Measurements from ENCODE around the gene TTC23. TPM values are rescaled to one million over a fixed set of nuclear protein-coding genes. Genes with fewer than 3 reads are reported as not detected.

TTC23 gene
- total RNA-seq, 2 experiments from 2014 or later: 2.8 to 7.6 TPM

- H3K4me3 ChIP-seq (ENCODE audit: low read depth, low read length, poor library complexity, severe bottlenecking): no peak overlapping the region
- no peaks in the 10 kb centered on the region for H3K9me2 ChIP-seq (ENCODE audit: insufficient read depth, low read length)
- H3K79me2 ChIP-seq (ENCODE audit: insufficient read depth, low read depth, low read length): no peaks in the 10 kb centered on the region
- TF ChIP-seq CTCF (conservative IDR thresholded peaks at IDR 0.05; ENCODE audit: low read length): no peak
- TF ChIP-seq EZH2phosphoT487 (IDR thresholded peaks at IDR 0.05; ENCODE audit: borderline replicate concordance, low read depth, low read length): no peak
- H3K9me3 ChIP-seq (ENCODE audit: low read length): no peaks in the 10 kb centered on the region
- H3K4me2 ChIP-seq (ENCODE audit: low read length): no peak overlapping the region
- BruUV-seq (replicated peaks): no TSS peak
- H3K36me3 ChIP-seq (ENCODE audit: insufficient read depth, low read length): no peaks in the 10 kb centered on the region
- no peaks in the 10 kb centered on the region for H3K4me1 ChIP-seq (ENCODE audit: insufficient read depth, low read length, poor library complexity, severe bottlenecking)
- POLR2A ChIA-PET: interaction anchor here (0.6 to 3.0 kb wide), 5 partner anchors 12 to 644 kb away, joined by 3 to 8 read pairs (median 4); no protein-coding TSS in a partner anchor
- H3K27ac ChIP-seq (ENCODE audit: low read depth, low read length, poor library complexity, severe bottlenecking): no peak overlapping the region
- no peak overlapping the region for H2AFZ ChIP-seq (ENCODE audit: low read length)
- CTCF ChIA-PET (ENCODE audit: unreplicated experiment): no interaction called here
- intact Hi-C loops (cut with micrococcal nuclease; ENCODE audit: unreplicated experiment): no loop called here
- peaks cover 6% of the 10 kb centered on the region for H4K20me1 ChIP-seq (ENCODE audit: insufficient read depth, low read length)
- no peak for DNase-seq (ENCODE audit: low spot score)
These were observed 19.1 kb upstream of the TTC23 start for GRCh38 chr15:99268431-99268830.

- Histone ChIP-seq H3K27ac (ENCODE audit: low read depth, low read length, poor library complexity, severe bottlenecking) (no peak overlapping the region), H3K36me3 (ENCODE audit: insufficient read depth, low read length) (no peaks in the 10 kb centered on the region), H3K9me3 (ENCODE audit: low read length) (no peaks in the 10 kb centered on the region), H3K4me3 (ENCODE audit: low read depth, low read length, poor library complexity, severe bottlenecking) (no peak overlapping the region), H3K4me2 (ENCODE audit: low read length) (no peak overlapping the region), H4K20me1 (ENCODE audit: insufficient read depth, low read length) (peaks cover 6% of the 10 kb centered on the region), H3K79me2 (ENCODE audit: insufficient read depth, low read depth, low read length) (no peaks in the 10 kb centered on the region), H3K9me2 (ENCODE audit: insufficient read depth, low read length) (no peaks in the 10 kb centered on the region), H3K4me1 (ENCODE audit: insufficient read depth, low read length, poor library complexity, severe bottlenecking) (no peaks in the 10 kb centered on the region), H2AFZ (ENCODE audit: low read length) (no peak overlapping the region)
- ChIA-PET POLR2A (interaction anchor here (0.7 to 3.0 kb wide), 5 partner anchors 11 to 114 kb away, joined by 3 to 8 read pairs (median 4); no protein-coding TSS in a partner anchor), CTCF (ENCODE audit: unreplicated experiment) (no interaction called here)
- BruUV-seq (replicated peaks): no TSS peak
- TF ChIP-seq EZH2phosphoT487 (IDR thresholded peaks at IDR 0.05; ENCODE audit: borderline replicate concordance, low read depth, low read length) (no peak), CTCF (conservative IDR thresholded peaks at IDR 0.05; ENCODE audit: low read length) (no peak)
- DNase-seq (ENCODE audit: low spot score): no peak
- intact Hi-C loops (cut with micrococcal nuclease; ENCODE audit: unreplicated experiment): no loop called here
These were observed 18.6 kb upstream of the TTC23 start for GRCh38 chr15:99267957-99268356.

- intact Hi-C loops (cut with micrococcal nuclease; ENCODE audit: unreplicated experiment): no loop called here
- BruUV-seq (replicated peaks): no TSS peak
- no peak overlapping the region for H3K4me3 ChIP-seq (ENCODE audit: low read depth, low read length, poor library complexity, severe bottlenecking)
- peaks cover 6% of the 10 kb centered on the region; the same call in 1 of the 2 replicates for H4K20me1 ChIP-seq (ENCODE audit: insufficient read depth, low read length)
- no peaks in the 10 kb centered on the region for H3K9me2 ChIP-seq (ENCODE audit: insufficient read depth, low read length)
- no peak overlapping the region for H3K4me2 ChIP-seq (ENCODE audit: low read length)
- H3K27ac ChIP-seq (ENCODE audit: low read depth, low read length, poor library complexity, severe bottlenecking): no peak overlapping the region
- TF ChIP-seq CTCF (conservative IDR thresholded peaks at IDR 0.05; ENCODE audit: low read length): no peak
- no peak for TF ChIP-seq EZH2phosphoT487 (IDR thresholded peaks at IDR 0.05; ENCODE audit: borderline replicate concordance, low read depth, low read length)
- CTCF ChIA-PET (ENCODE audit: unreplicated experiment): no interaction called here
- no peak overlapping the region for H2AFZ ChIP-seq (ENCODE audit: low read length)
- H3K36me3 ChIP-seq (ENCODE audit: insufficient read depth, low read length): no peaks in the 10 kb centered on the region
- H3K79me2 ChIP-seq (ENCODE audit: insufficient read depth, low read depth, low read length): no peaks in the 10 kb centered on the region
- H3K4me1 ChIP-seq (ENCODE audit: insufficient read depth, low read length, poor library complexity, severe bottlenecking): no peaks in the 10 kb centered on the region
- DNase-seq (ENCODE audit: low spot score): no peak
- POLR2A ChIA-PET: no interaction called here
- H3K9me3 ChIP-seq (ENCODE audit: low read length): no peaks in the 10 kb centered on the region
These were observed 16.2 kb upstream of the TTC23 start for GRCh38 chr15:99265541-99266070.
